Stimulated activated CD4-positive, alpha-beta T cell treated with anti-CD3 and anti-CD28 coated beads, Interleukin-12 subunit alpha, Interleukin-12 subunit beta, amount 100 ng/mL, for 48 hours (primary cell): Measurements from ENCODE around the gene ERBB4.

Experiments used
- DNase-seq, 3 donors: peaks; one replicate each; pipeline ENCODE4 v3.0.0-alpha.2; 2020; ENCODE audit warnings: low read depth in 2 of 3, low spot score in 1 of 3

ERBB4 gene

GRCh38 chr2:211845338-211846035, 693.1 kb downstream of the ERBB4 start:
- no peak for DNase-seq

GRCh38 chr2:211837706-211838105, 700.9 kb downstream of the ERBB4 start:
- no peak for DNase-seq

GRCh38 chr2:211837206-211837605, 701.4 kb downstream of the ERBB4 start:
- no peak for DNase-seq

- DNase-seq = no peak
Observed at GRCh38 chr2:211836409-211836808, 702.2 kb downstream of the ERBB4 start.

- no peak for DNase-seq
Observed at GRCh38 chr2:211835695-211836094, 702.9 kb downstream of the ERBB4 start.

GRCh38 chr2:211833582-211834279, 704.9 kb downstream of the ERBB4 start:
- DNase-seq = no peak

GRCh38 chr2:211829725-211830124, 708.9 kb downstream of the ERBB4 start:
- DNase-seq = no peak

- DNase-seq = no peak
Observed at GRCh38 chr2:211823886-211824479, 714.6 kb downstream of the ERBB4 start.

GRCh38 chr2:211822686-211823335, 715.8 kb downstream of the ERBB4 start:
- no peak for DNase-seq

- no peak for DNase-seq
Observed at GRCh38 chr2:211816754-211817153, 721.8 kb downstream of the ERBB4 start.

GRCh38 chr2:211812587-211812986, 726.0 kb downstream of the ERBB4 start:
- no peak for DNase-seq

GRCh38 chr2:211802666-211803065, 735.9 kb downstream of the ERBB4 start:
- no peak for DNase-seq

- no peak for DNase-seq
Observed at GRCh38 chr2:211800001-211800400, 738.6 kb downstream of the ERBB4 start.

GRCh38 chr2:211798868-211799267, 739.7 kb downstream of the ERBB4 start:
- DNase-seq = no peak

GRCh38 chr2:211793690-211794089, 744.9 kb downstream of the ERBB4 start:
- DNase-seq = no peak

- DNase-seq = no peak
Observed at GRCh38 chr2:211789982-211790381, 748.6 kb downstream of the ERBB4 start.

GRCh38 chr2:211766689-211767088, 771.9 kb downstream of the ERBB4 start:
- no peak for DNase-seq

- DNase-seq = no peak
Observed at GRCh38 chr2:211762479-211762878, 776.1 kb downstream of the ERBB4 start.

- DNase-seq = no peak
Observed at GRCh38 chr2:211760103-211760502, 778.5 kb downstream of the ERBB4 start.

GRCh38 chr2:211756266-211756665, 782.3 kb downstream of the ERBB4 start:
- DNase-seq = no peak

GRCh38 chr2:211755187-211755586, 783.4 kb downstream of the ERBB4 start:
- no peak for DNase-seq

- DNase-seq = no peak
Observed at GRCh38 chr2:211751848-211752247, 786.8 kb downstream of the ERBB4 start.
